ENCODE data around the gene SDHB. TPM values are rescaled to one million over a fixed set of nuclear protein-coding genes. Genes with fewer than 3 reads are reported as not detected.

The SDHB gene
- total RNA-seq, 1 experiment from 2014 or later, result 159 TPM

DNA sequence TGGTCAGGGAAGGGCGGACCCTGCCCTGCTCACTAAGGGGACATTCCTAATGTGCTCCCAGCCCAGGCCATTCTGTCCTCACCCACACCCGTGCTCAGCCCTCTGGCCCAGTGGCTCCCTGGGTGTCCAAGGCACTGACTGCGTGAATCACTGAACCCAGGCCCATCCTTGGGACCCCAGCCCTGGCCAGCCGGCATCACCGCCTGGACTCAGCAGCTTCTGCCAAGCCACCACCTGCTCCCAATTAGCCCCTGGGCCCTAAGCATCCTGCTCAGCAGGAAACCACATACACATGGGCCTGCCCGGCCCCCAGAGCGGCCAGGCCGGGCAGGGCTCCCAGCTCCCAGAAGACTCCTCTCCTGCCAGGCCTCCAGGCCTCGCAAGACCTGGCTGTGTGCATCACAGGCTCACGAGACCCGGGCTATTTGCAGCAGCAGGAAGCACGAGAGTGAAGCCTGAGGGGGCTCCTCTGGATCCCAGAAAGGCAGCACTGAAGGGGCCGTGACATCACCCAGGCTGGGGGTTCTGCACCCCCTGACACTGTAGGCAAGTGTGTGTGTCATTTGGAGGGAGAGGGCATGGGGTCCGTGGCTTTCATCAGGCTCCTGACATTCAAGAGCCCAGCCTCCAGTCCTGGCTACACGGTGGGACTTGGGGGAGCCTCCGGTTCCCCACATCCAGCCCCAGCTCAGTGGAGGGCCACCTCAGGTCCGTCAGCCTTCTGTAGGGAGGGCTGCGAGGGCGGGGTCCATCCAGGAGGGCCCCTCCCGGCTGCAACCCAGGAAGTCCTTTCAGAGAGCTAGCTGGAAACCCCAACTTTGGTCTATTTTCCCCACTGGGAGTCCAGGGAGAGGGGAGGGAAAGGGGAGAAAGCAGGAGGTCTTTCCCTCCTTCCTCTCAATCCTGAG, 75.0 kb downstream of the SDHB start (continued):
- TF ChIP-seq RAD21 (IDR thresholded peaks at IDR 0.05; ENCODE audit: low read depth), result no peak
- TF ChIP-seq SRF (IDR thresholded peaks at IDR 0.05; ENCODE audit: low read depth), result no peak
- no peak for TF ChIP-seq YY1 (IDR thresholded peaks at IDR 0.05; ENCODE audit: extremely low read depth, insufficient replicate concordance, low read depth, low read length)
- no peak for TF ChIP-seq ZNF274 (IDR thresholded peaks at IDR 0.05; ENCODE audit: low read depth, low read length)
- TF ChIP-seq CBX3 (IDR thresholded peaks at IDR 0.05; ENCODE audit: low read depth), result no peak
- TF ChIP-seq EZH2phosphoT487 (IDR thresholded peaks at IDR 0.05; ENCODE audit: borderline replicate concordance), result no peak

DNA sequence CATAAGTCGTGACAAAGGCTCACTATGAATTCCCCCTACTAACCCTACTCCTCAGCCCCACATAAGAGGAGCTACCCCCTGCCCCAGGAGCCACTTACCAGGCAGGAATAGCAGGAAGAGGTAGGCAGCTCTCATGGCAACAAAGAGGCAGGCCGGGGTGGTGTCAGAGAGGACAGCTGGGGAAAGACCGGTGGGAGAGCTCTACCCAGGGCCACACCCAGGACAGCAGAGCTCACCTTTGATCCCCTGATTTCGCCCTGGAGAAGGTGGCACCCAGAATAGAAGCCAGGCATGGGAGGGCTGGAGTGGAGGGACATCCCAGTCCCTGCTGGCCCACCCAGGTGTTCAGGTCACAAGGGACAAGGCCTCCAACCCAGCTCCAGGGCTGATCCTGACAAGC, 75.7 kb downstream of the SDHB start:
- peaks cover 17 to 32% of the 10 kb centered on the region in 2 experiments for H3K4me1 ChIP-seq (ENCODE audit: control insufficient read depth in 1 of 2, insufficient read depth in 2 of 2, low read length in 2 of 2)
- ChIA-PET POLR2A (no interaction called here), RAD21 (ENCODE audit: low non-redundant PET in 1 of 2, low total read pairs in 2 of 2, uncharacterized antibody in 2 of 2, unreplicated experiment in 2 of 2) (no interaction called here), CTCF (no interaction called here)
- H2AFZ ChIP-seq (ENCODE audit: low read depth, low read length, poor library complexity, severe bottlenecking), result no peak overlapping the region
- DNase-seq (ENCODE audit: low read depth, low spot score), result no peak
- H3K4me2 ChIP-seq (ENCODE audit: low read length), result peak overlapping the region; percentile 79; the same call in 1 of the 2 replicates
- H3K9me3 ChIP-seq (ENCODE audit: control insufficient read depth in 1 of 2, insufficient read depth in 1 of 2, low read depth in 1 of 2, low read length in 2 of 2), result no peaks in the 10 kb centered on the region
- no peaks in the 10 kb centered on the region for H3K9me2 ChIP-seq (ENCODE audit: insufficient read depth)
- no peak for TF ChIP-seq JUND (IDR thresholded peaks at IDR 0.05)
- no peak for TF ChIP-seq TCF7L2 (IDR thresholded peaks at IDR 0.05; ENCODE audit: borderline replicate concordance, extremely low read depth, insufficient read depth, insufficient read length)
- TF ChIP-seq, protein P1, sequence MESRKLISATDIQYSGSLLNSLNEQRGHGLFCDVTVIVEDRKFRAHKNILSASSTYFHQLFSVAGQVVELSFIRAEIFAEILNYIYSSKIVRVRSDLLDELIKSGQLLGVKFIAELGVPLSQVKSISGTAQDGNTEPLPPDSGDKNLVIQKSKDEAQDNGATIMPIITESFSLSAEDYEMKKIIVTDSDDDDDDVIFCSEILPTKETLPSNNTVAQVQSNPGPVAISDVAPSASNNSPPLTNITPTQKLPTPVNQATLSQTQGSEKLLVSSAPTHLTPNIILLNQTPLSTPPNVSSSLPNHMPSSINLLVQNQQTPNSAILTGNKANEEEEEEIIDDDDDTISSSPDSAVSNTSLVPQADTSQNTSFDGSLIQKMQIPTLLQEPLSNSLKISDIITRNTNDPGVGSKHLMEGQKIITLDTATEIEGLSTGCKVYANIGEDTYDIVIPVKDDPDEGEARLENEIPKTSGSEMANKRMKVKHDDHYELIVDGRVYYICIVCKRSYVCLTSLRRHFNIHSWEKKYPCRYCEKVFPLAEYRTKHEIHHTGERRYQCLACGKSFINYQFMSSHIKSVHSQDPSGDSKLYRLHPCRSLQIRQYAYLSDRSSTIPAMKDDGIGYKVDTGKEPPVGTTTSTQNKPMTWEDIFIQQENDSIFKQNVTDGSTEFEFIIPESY (IDR thresholded peaks at IDR 0.05; ENCODE audit: extremely low read depth, insufficient replicate concordance, low read length), result no peak
- TF ChIP-seq RAD21 (IDR thresholded peaks at IDR 0.05; ENCODE audit: low read depth), result no peak
- TF ChIP-seq, protein P2, sequence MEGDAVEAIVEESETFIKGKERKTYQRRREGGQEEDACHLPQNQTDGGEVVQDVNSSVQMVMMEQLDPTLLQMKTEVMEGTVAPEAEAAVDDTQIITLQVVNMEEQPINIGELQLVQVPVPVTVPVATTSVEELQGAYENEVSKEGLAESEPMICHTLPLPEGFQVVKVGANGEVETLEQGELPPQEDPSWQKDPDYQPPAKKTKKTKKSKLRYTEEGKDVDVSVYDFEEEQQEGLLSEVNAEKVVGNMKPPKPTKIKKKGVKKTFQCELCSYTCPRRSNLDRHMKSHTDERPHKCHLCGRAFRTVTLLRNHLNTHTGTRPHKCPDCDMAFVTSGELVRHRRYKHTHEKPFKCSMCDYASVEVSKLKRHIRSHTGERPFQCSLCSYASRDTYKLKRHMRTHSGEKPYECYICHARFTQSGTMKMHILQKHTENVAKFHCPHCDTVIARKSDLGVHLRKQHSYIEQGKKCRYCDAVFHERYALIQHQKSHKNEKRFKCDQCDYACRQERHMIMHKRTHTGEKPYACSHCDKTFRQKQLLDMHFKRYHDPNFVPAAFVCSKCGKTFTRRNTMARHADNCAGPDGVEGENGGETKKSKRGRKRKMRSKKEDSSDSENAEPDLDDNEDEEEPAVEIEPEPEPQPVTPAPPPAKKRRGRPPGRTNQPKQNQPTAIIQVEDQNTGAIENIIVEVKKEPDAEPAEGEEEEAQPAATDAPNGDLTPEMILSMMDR (IDR thresholded peaks at IDR 0.05 in 2 of 3, conservative IDR thresholded peaks at IDR 0.05 in 1 of 3; ENCODE audit: borderline replicate concordance in 1 of 3, insufficient read depth in 1 of 3, low read depth in 2 of 3, low read length in 2 of 3), result no peak
- TF ChIP-seq CEBPB (IDR thresholded peaks at IDR 0.05; ENCODE audit: low read depth), result no peak
- no peak for TF ChIP-seq ELF1 (IDR thresholded peaks at IDR 0.05; ENCODE audit: borderline replicate concordance, low read depth)
- TF ChIP-seq ZNF274 (IDR thresholded peaks at IDR 0.05; ENCODE audit: low read depth, low read length), result no peak
- TF ChIP-seq, protein P3, sequence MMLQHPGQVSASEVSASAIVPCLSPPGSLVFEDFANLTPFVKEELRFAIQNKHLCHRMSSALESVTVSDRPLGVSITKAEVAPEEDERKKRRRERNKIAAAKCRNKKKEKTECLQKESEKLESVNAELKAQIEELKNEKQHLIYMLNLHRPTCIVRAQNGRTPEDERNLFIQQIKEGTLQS (IDR thresholded peaks at IDR 0.05), result no peak
- TF ChIP-seq SP1 (IDR thresholded peaks at IDR 0.05; ENCODE audit: low read depth), result no peak
- no peak for TF ChIP-seq FOSL1 (IDR thresholded peaks at IDR 0.05; ENCODE audit: low read depth)
- no peak for TF ChIP-seq YY1 (IDR thresholded peaks at IDR 0.05; ENCODE audit: extremely low read depth, insufficient replicate concordance, low read depth, low read length)
- no peak for TF ChIP-seq CBX3 (IDR thresholded peaks at IDR 0.05; ENCODE audit: low read depth)
- no peak for TF ChIP-seq SRF (IDR thresholded peaks at IDR 0.05; ENCODE audit: low read depth)
- TF ChIP-seq EZH2 (IDR thresholded peaks at IDR 0.05), result no peak
- no peaks in the 10 kb centered on the region for H4K20me1 ChIP-seq (ENCODE audit: insufficient read depth)
- H3K4me3 ChIP-seq (replicated peaks in 1 of 2; ENCODE audit: low read depth in 1 of 2, low read length in 2 of 2), result no peak overlapping the region
- H3K27me3 ChIP-seq (ENCODE audit: insufficient read depth, low read length), result no peaks in the 10 kb centered on the region
- H3K36me3 ChIP-seq (ENCODE audit: control insufficient read depth in 1 of 2, insufficient read depth in 2 of 2, low read length in 2 of 2), result peaks cover 0 to 8% of the 10 kb centered on the region in 2 experiments; a peak in 2 of 4 replicates
- H3K79me2 ChIP-seq (ENCODE audit: insufficient read depth, low read length), result peaks cover 30% of the 10 kb centered on the region; the same call in 1 of the 2 replicates
- intact Hi-C loops (cut with micrococcal nuclease), result no loop called here
- ATAC-seq, result no peak
- no TSS peak for BruUV-seq (replicated peaks)
- H3K9ac ChIP-seq (ENCODE audit: low read length), result no peak overlapping the region
- peak overlapping the region; percentile 73; the same call in 1 of the 2 replicates for H3K27ac ChIP-seq (ENCODE audit: low read depth, low read length)
